ENCODE results near the gene TOP2A.
"Not testable (repeated sequence)": the region's sequence is repeated elsewhere in the genome, so short reads cannot be mapped to it uniquely, and the experiment has no call there.

Gene TOP2A

DNA sequence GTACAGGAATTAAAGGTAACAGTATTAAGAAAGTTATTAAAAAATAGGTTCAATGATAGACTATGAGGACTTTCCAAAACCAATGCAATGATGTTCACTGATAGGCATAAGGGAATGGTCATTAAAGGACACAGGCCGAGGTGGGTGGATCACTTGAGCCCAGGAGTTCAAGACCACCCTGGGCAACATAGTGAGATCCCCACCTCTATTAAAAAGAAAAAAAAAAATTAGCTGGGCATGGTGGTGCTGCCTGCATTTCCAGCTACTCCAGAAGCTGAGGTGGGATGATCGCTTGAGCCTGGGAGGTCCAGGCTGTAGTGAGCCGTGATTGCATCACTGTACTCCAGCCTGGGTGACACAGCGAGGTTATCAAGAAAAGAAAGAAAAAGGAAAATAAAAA is 5.9 kb downstream of the TOP2A start:
- no peak overlapping the region for H3K4me2 ChIP-seq (ENCODE audit: insufficient read depth, low read length, poor library complexity, severe bottlenecking)
- no peak for DNase-seq (ENCODE audit: low spot score)
- no peak overlapping the region for H2AK5ac ChIP-seq (ENCODE audit: low read depth, low read length)
- H3K27ac ChIP-seq (replicated peaks; ENCODE audit: low read length): no peak overlapping the region
- no peak overlapping the region for H3K14ac ChIP-seq (ENCODE audit: low read length)
- no CpG with 5 or more reads among the region's 4 CpGs for WGBS, 2 donors (ENCODE audit: extremely low coverage in 2 of 2, insufficient read length in 2 of 2, insufficient replicate concordance in 1 of 2)
- H3K18ac ChIP-seq (ENCODE audit: low read length): no peak overlapping the region
- H4K91ac ChIP-seq (ENCODE audit: low read depth, low read length, poor library complexity): no peak overlapping the region
- no peaks in the 10 kb centered on the region for H3K27me3 ChIP-seq (ENCODE audit: control insufficient read depth in 3 of 3, insufficient read depth in 3 of 3, low read depth in 1 of 3, low read length in 3 of 3)
- H2BK120ac ChIP-seq (ENCODE audit: low read depth, low read length): no peak overlapping the region
- H3K4ac ChIP-seq (ENCODE audit: low read length): no peak overlapping the region
- no peak overlapping the region for H3K23ac ChIP-seq (ENCODE audit: low read depth, low read length, poor library complexity)
- H2BK15ac ChIP-seq (ENCODE audit: low read length): no peak overlapping the region
- no peaks in the 10 kb centered on the region for H3K79me1 ChIP-seq (ENCODE audit: low read depth, low read length)
- H2BK12ac ChIP-seq (ENCODE audit: low read length): no peak overlapping the region
- peaks cover 0 to 2% of the 10 kb centered on the region in 2 donors for H3K4me1 ChIP-seq (ENCODE audit: control insufficient read depth in 2 of 2, insufficient read depth in 1 of 2, low read depth in 1 of 2, low read length in 2 of 2)
- no peak overlapping the region for H4K8ac ChIP-seq (ENCODE audit: low read depth, low read length)
- peaks cover 24 to 98% of the 10 kb centered on the region in 2 donors for H3K36me3 ChIP-seq (replicated peaks in 1 of 2; ENCODE audit: control insufficient read depth in 2 of 2, insufficient read depth in 2 of 2, low read length in 2 of 2)
- no peak overlapping the region for H3K9ac ChIP-seq (ENCODE audit: low read depth, low read length, poor library complexity)
- no peaks in the 10 kb centered on the region for H3K9me3 ChIP-seq (replicated peaks in 1 of 2; ENCODE audit: control insufficient read depth in 2 of 2, insufficient read depth in 1 of 2, low read depth in 1 of 2, low read length in 2 of 2)
- H3K4me3 ChIP-seq (ENCODE audit: low read length in 2 of 2): no peak overlapping the region
- H2AFZ ChIP-seq (ENCODE audit: low read length): no peak overlapping the region
- no peak overlapping the region for H2BK5ac ChIP-seq (ENCODE audit: low read length)

DNA sequence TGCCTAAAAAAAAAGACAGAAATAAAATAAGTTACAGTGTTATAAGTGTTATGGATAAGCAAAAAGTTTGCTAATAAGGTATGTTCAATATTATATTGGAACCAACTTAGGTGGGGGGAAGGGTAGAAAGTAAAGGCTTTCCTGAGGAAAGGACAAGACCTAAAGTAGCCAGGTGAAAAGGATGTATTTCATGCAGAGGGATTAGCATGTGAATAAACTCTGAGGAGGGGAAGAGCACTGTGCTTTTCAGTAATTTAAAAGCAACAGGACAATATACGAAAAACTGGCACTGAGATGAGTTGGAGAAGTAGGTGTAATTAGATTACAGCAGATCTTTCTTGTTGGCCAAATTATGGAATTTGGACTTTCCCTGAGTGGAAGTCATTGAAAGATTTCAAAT is 7.6 kb downstream of the TOP2A start:
- H3K79me1 ChIP-seq (ENCODE audit: low read depth, low read length): no peaks in the 10 kb centered on the region
- no CpG with 5 or more reads among the region's 1 CpG for WGBS, 2 donors (ENCODE audit: extremely low coverage in 2 of 2, insufficient read length in 2 of 2, insufficient replicate concordance in 1 of 2)
- H3K23ac ChIP-seq (ENCODE audit: low read depth, low read length, poor library complexity): no peak overlapping the region
- no peak overlapping the region for H3K14ac ChIP-seq (ENCODE audit: low read length)
- no peak overlapping the region for H4K8ac ChIP-seq (ENCODE audit: low read depth, low read length)
- no peak overlapping the region for H3K18ac ChIP-seq (ENCODE audit: low read length)
- no peak overlapping the region for H2BK5ac ChIP-seq (ENCODE audit: low read length)
- H3K9ac ChIP-seq (ENCODE audit: low read depth, low read length, poor library complexity): no peak overlapping the region
- H3K27me3 ChIP-seq (ENCODE audit: control insufficient read depth in 3 of 3, insufficient read depth in 3 of 3, low read depth in 1 of 3, low read length in 3 of 3): no peaks in the 10 kb centered on the region
- H3K9me3 ChIP-seq (replicated peaks in 1 of 2; ENCODE audit: control insufficient read depth in 2 of 2, insufficient read depth in 1 of 2, low read depth in 1 of 2, low read length in 2 of 2): no peaks in the 10 kb centered on the region
- no peak overlapping the region for H2AK5ac ChIP-seq (ENCODE audit: low read depth, low read length)
- no peak overlapping the region for H2BK15ac ChIP-seq (ENCODE audit: low read length)
- no peaks in the 10 kb centered on the region for H3K4me1 ChIP-seq (ENCODE audit: control insufficient read depth in 2 of 2, insufficient read depth in 1 of 2, low read depth in 1 of 2, low read length in 2 of 2)
- no peak overlapping the region for H2BK120ac ChIP-seq (ENCODE audit: low read depth, low read length)
- no peak overlapping the region for H3K4me3 ChIP-seq (ENCODE audit: low read length in 2 of 2)
- DNase-seq (ENCODE audit: low spot score): no peak
- no peak overlapping the region for H3K4ac ChIP-seq (ENCODE audit: low read length)
- H2AFZ ChIP-seq (ENCODE audit: low read length): no peak overlapping the region
- no peak overlapping the region for H4K91ac ChIP-seq (ENCODE audit: low read depth, low read length, poor library complexity)
- H3K36me3 ChIP-seq (replicated peaks in 1 of 2; ENCODE audit: control insufficient read depth in 2 of 2, insufficient read depth in 2 of 2, low read length in 2 of 2): peaks cover 30 to 97% of the 10 kb centered on the region in 2 donors
- H3K4me2 ChIP-seq (ENCODE audit: insufficient read depth, low read length, poor library complexity, severe bottlenecking): no peak overlapping the region
- no peak overlapping the region for H2BK12ac ChIP-seq (ENCODE audit: low read length)
- H3K27ac ChIP-seq (replicated peaks; ENCODE audit: low read length): no peak overlapping the region

DNA sequence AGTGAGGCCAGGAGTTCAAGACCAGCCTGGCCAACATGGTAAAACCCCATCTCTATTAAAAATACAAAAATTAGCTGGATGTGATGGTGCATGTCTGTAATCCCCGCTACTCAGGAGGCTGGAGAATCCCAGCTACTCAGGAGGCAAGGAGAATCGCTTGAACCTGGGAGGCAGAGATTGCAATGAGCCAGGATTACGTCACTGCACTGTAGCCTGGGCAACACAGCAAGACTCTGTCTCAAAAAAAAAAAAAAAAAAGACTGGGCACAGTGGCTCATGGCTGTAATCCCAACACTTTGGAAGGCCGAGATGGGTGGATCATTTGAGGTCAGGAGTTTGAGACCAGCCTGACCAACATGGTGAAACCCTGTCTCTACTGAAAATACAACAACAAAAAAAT is 8.2 kb downstream of the TOP2A start:
- H2AFZ ChIP-seq (ENCODE audit: low read length); H4K8ac ChIP-seq (ENCODE audit: low read depth, low read length); H3K4me2 ChIP-seq (ENCODE audit: insufficient read depth, low read length, poor library complexity, severe bottlenecking); H3K23ac ChIP-seq (ENCODE audit: low read depth, low read length, poor library complexity); H2BK15ac ChIP-seq (ENCODE audit: low read length); H3K9ac ChIP-seq (ENCODE audit: low read depth, low read length, poor library complexity); H3K9me3 ChIP-seq (replicated peaks in 1 of 2; ENCODE audit: control insufficient read depth in 2 of 2, insufficient read depth in 1 of 2, low read depth in 1 of 2, low read length in 2 of 2); H3K4me1 ChIP-seq (ENCODE audit: control insufficient read depth in 2 of 2, insufficient read depth in 1 of 2, low read depth in 1 of 2, low read length in 2 of 2); H3K79me1 ChIP-seq (ENCODE audit: low read depth, low read length); H3K14ac ChIP-seq (ENCODE audit: low read length); H2BK5ac ChIP-seq (ENCODE audit: low read length); H4K91ac ChIP-seq (ENCODE audit: low read depth, low read length, poor library complexity); DNase-seq (ENCODE audit: low spot score); H3K27ac ChIP-seq (replicated peaks; ENCODE audit: low read length); H2BK120ac ChIP-seq (ENCODE audit: low read depth, low read length); H2AK5ac ChIP-seq (ENCODE audit: low read depth, low read length); H3K27me3 ChIP-seq (ENCODE audit: control insufficient read depth in 3 of 3, insufficient read depth in 3 of 3, low read depth in 1 of 3, low read length in 3 of 3); H3K4ac ChIP-seq (ENCODE audit: low read length); H2BK12ac ChIP-seq (ENCODE audit: low read length); H3K18ac ChIP-seq (ENCODE audit: low read length); H3K4me3 ChIP-seq (ENCODE audit: low read length in 2 of 2): not testable (repeated sequence)
- peaks cover 30 to 99% of the 10 kb centered on the region in 2 donors for H3K36me3 ChIP-seq (replicated peaks in 1 of 2; ENCODE audit: control insufficient read depth in 2 of 2, insufficient read depth in 2 of 2, low read length in 2 of 2)
- WGBS, 2 donors (ENCODE audit: extremely low coverage in 2 of 2, insufficient read length in 2 of 2, insufficient replicate concordance in 1 of 2): no CpG with 5 or more reads among the region's 4 CpGs

DNA sequence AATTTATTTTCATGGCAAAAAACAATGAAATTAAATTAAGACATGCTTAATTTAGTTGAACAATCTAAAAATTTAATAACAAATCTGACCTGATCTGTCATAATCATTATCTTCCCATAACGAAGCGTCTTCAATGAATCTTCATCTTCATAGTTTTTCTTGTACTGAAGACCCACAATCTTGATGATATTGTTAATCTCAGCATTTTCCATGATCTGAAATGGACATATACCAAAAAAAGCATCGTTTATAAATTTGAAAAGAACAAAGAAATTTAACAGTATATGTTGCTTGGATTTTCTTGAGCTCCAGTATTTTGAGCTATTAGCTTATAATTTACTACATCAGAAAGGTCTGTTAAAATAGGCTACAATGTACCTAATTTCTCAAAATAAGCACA is 10.2 kb downstream of the TOP2A start:
- H3K27ac ChIP-seq (replicated peaks; ENCODE audit: low read length): no peak overlapping the region
- no peak overlapping the region for H2BK12ac ChIP-seq (ENCODE audit: low read length)
- no peak overlapping the region for H2AFZ ChIP-seq (ENCODE audit: low read length)
- no peak overlapping the region for H2BK120ac ChIP-seq (ENCODE audit: low read depth, low read length)
- H3K4me2 ChIP-seq (ENCODE audit: insufficient read depth, low read length, poor library complexity, severe bottlenecking): no peak overlapping the region
- no peak overlapping the region for H3K23ac ChIP-seq (ENCODE audit: low read depth, low read length, poor library complexity)
- DNase-seq (ENCODE audit: low spot score): no peak
- WGBS, 2 donors (ENCODE audit: extremely low coverage in 2 of 2, insufficient read length in 2 of 2, insufficient replicate concordance in 1 of 2): no CpG with 5 or more reads among the region's 3 CpGs
- H2BK5ac ChIP-seq (ENCODE audit: low read length): no peak overlapping the region
- no peak overlapping the region for H3K4me3 ChIP-seq (ENCODE audit: low read length in 2 of 2)
- H2AK5ac ChIP-seq (ENCODE audit: low read depth, low read length): no peak overlapping the region
- H3K18ac ChIP-seq (ENCODE audit: low read length): no peak overlapping the region
- H3K27me3 ChIP-seq (ENCODE audit: control insufficient read depth in 3 of 3, insufficient read depth in 3 of 3, low read depth in 1 of 3, low read length in 3 of 3): no peaks in the 10 kb centered on the region
- peaks cover 33 to 99% of the 10 kb centered on the region in 2 donors for H3K36me3 ChIP-seq (replicated peaks in 1 of 2; ENCODE audit: control insufficient read depth in 2 of 2, insufficient read depth in 2 of 2, low read length in 2 of 2)
- H3K4ac ChIP-seq (ENCODE audit: low read length): no peak overlapping the region
- H4K8ac ChIP-seq (ENCODE audit: low read depth, low read length): no peak overlapping the region
- no peaks in the 10 kb centered on the region for H3K79me1 ChIP-seq (ENCODE audit: low read depth, low read length)
- H3K9ac ChIP-seq (ENCODE audit: low read depth, low read length, poor library complexity): no peak overlapping the region
- no peak overlapping the region for H4K91ac ChIP-seq (ENCODE audit: low read depth, low read length, poor library complexity)
- H3K4me1 ChIP-seq (ENCODE audit: control insufficient read depth in 2 of 2, insufficient read depth in 1 of 2, low read depth in 1 of 2, low read length in 2 of 2): no peaks in the 10 kb centered on the region
- no peak overlapping the region for H3K14ac ChIP-seq (ENCODE audit: low read length)
- no peaks in the 10 kb centered on the region for H3K9me3 ChIP-seq (replicated peaks in 1 of 2; ENCODE audit: control insufficient read depth in 2 of 2, insufficient read depth in 1 of 2, low read depth in 1 of 2, low read length in 2 of 2)
- no peak overlapping the region for H2BK15ac ChIP-seq (ENCODE audit: low read length)
